H9 (cell line): ENCODE data around the gene SHISA9. TPM values are rescaled to one million over a fixed set of nuclear protein-coding genes. Genes with fewer than 3 reads are reported as not detected.

ENCODE experiments used
- DNase-seq: peaks from one replicate; pipeline ENCODE4 v3.0.0-alpha.2; 2017
- H2AFZ ChIP-seq: one replicate; pipeline ENCODE4 v1.6.1; 2013; ENCODE audit warnings: mild to moderate bottlenecking, low read length, control low read depth, moderate library complexity
- H2AK5ac ChIP-seq: 2 replicates; pipeline ENCODE4 v1.6.1; 2013; ENCODE audit warnings: low read length, control low read depth, mixed read lengths; ENCODE audit not compliant: insufficient read length
- H2BK120ac ChIP-seq: one replicate; pipeline ENCODE4 v1.6.1; 2013; ENCODE audit warnings: low read depth, mild to moderate bottlenecking, low read length, control low read depth, inconsistent platforms; ENCODE audit not compliant: poor library complexity, severe bottlenecking
- H2BK12ac ChIP-seq: 2 replicates; pipeline ENCODE4 v1.6.1; 2013; ENCODE audit warnings: low read length, control low read depth, mixed read lengths, low read depth; ENCODE audit not compliant: insufficient read length
- H2BK15ac ChIP-seq: 2 replicates; pipeline ENCODE4 v1.6.1; 2013; ENCODE audit warnings: low read depth, low read length, control low read depth
- H2BK20ac ChIP-seq: one replicate; pipeline ENCODE4 v1.6.1; 2013; ENCODE audit warnings: low read depth, mild to moderate bottlenecking, low read length, control low read depth, inconsistent platforms; ENCODE audit not compliant: poor library complexity, severe bottlenecking
- H2BK5ac ChIP-seq: 2 replicates; pipeline ENCODE4 v1.6.1; 2013; ENCODE audit warnings: low read length, control low read depth, mixed read lengths; ENCODE audit not compliant: insufficient read length
- H3K14ac ChIP-seq: 2 replicates; pipeline ENCODE4 v1.6.1; 2013; ENCODE audit warnings: low read length, control low read depth; ENCODE audit not compliant: insufficient read depth
- H3K18ac ChIP-seq: 2 replicates; pipeline ENCODE4 v1.6.1; 2013; ENCODE audit warnings: low read depth, mild to moderate bottlenecking, mixed read lengths, low read length, control low read depth; ENCODE audit not compliant: insufficient read length
- H3K23ac ChIP-seq: 2 replicates; pipeline ENCODE4 v1.6.1; 2013; ENCODE audit warnings: low read length, control low read depth, mixed read lengths, low read depth; ENCODE audit not compliant: insufficient read length
- H3K23me2 ChIP-seq: 2 replicates; pipeline ENCODE4 v1.6.1; 2013; ENCODE audit warnings: low read depth, mild to moderate bottlenecking, mixed read lengths, low read length, control low read depth; ENCODE audit not compliant: insufficient read length, poor library complexity, severe bottlenecking
- H3K27ac ChIP-seq: 2 replicates; pipeline ENCODE4 v1.5.1; 2013; ENCODE audit warnings: low read length, control low read depth, mixed read lengths, low read depth; ENCODE audit not compliant: insufficient read length
- H3K27me3 ChIP-seq: 2 replicates; pipeline ENCODE4 v1.6.1; 2013; ENCODE audit warnings: low read length, control low read depth, inconsistent platforms; ENCODE audit not compliant: insufficient read depth
- H3K4ac ChIP-seq: 2 replicates; pipeline ENCODE4 v1.6.1; 2013; ENCODE audit warnings: low read depth, mild to moderate bottlenecking, control low read depth, inconsistent platforms, low read length, moderate library complexity
- H3K4me1 ChIP-seq: 2 replicates; pipeline ENCODE4 v1.6.1; 2013; ENCODE audit warnings: low read length, control low read depth, inconsistent platforms; ENCODE audit not compliant: insufficient read depth
- H3K4me2 ChIP-seq: 2 replicates; pipeline ENCODE4 v1.6.1; 2013; ENCODE audit warnings: low read length, control low read depth, mixed read lengths; ENCODE audit not compliant: insufficient read length, insufficient read depth
- H3K56ac ChIP-seq: 2 replicates; pipeline ENCODE4 v1.6.1; 2013; ENCODE audit warnings: low read depth, mild to moderate bottlenecking, mixed read lengths, low read length, control low read depth; ENCODE audit not compliant: insufficient read length
- H3K79me1 ChIP-seq: 2 replicates; pipeline ENCODE4 v1.6.1; 2013; ENCODE audit warnings: low read depth, mild to moderate bottlenecking, moderate library complexity, low read length, control low read depth, inconsistent platforms; ENCODE audit not compliant: insufficient read depth, poor library complexity, severe bottlenecking
- H3K79me2 ChIP-seq: 2 replicates; pipeline ENCODE4 v1.6.1; 2013; ENCODE audit warnings: low read length, control low read depth, inconsistent platforms; ENCODE audit not compliant: insufficient read depth
- H3K9ac ChIP-seq: 2 replicates; pipeline ENCODE4 v1.6.1; 2013; ENCODE audit warnings: low read length, control low read depth, mixed read lengths; ENCODE audit not compliant: insufficient read length; ENCODE audit errors: extremely low read depth
- H3K9me3 ChIP-seq: one replicate; pipeline ENCODE4 v1.6.1; 2013; ENCODE audit warnings: low read depth, low read length, inconsistent platforms; ENCODE audit not compliant: control insufficient read depth
- H3T11ph ChIP-seq: one replicate; pipeline ENCODE4 v1.6.1; 2013; ENCODE audit warnings: mild to moderate bottlenecking, low read length, control low read depth, inconsistent platforms
- H4K20me1 ChIP-seq: one replicate; pipeline ENCODE4 v1.6.1; 2013; ENCODE audit not compliant: control insufficient read depth, insufficient read length, insufficient read depth
- H4K5ac ChIP-seq: 2 replicates; pipeline ENCODE4 v1.6.1; 2013; ENCODE audit warnings: low read depth, mild to moderate bottlenecking, mixed read lengths, low read length, control low read depth; ENCODE audit not compliant: insufficient read length
- H4K8ac ChIP-seq: replicated peaks from 2 replicates; pipeline ENCODE4 v1.6.1; 2013; ENCODE audit warnings: low read length, control low read depth, mixed read lengths, low read depth; ENCODE audit not compliant: insufficient read length
- H4K91ac ChIP-seq: 2 replicates; pipeline ENCODE4 v1.6.1; 2013; ENCODE audit warnings: low read depth, mild to moderate bottlenecking, moderate library complexity, mixed read lengths, low read length, control low read depth; ENCODE audit not compliant: insufficient read length
- H3K27ac Mint-ChIP-seq, 3 experiments: 2 replicates in 2 of 3; 3 replicates in 1 of 3; pipeline ENCODE4 v1.8.0; 2020 to 2021; ENCODE audit warnings: mixed read lengths in 3 of 3, mild to moderate bottlenecking in 1 of 3, moderate library complexity in 1 of 3
- H3K27me3 Mint-ChIP-seq: 2 replicates; pipeline ENCODE4 v1.8.0; 2021; ENCODE audit warnings: low read depth, mild to moderate bottlenecking, moderate library complexity, mixed read lengths
- H3K36me3 Mint-ChIP-seq, 3 experiments: 2 replicates in 2 of 3; 3 replicates in 1 of 3; pipeline ENCODE4 v1.8.0; 2020 to 2021; ENCODE audit warnings: low read depth in 3 of 3, mixed read lengths in 3 of 3; ENCODE audit not compliant: insufficient read depth in 1 of 3
- H3K4me1 Mint-ChIP-seq, 2 experiments: 2 replicates each; pipeline ENCODE4 v1.8.0; 2020; ENCODE audit warnings: mixed read lengths in 2 of 2
- H3K4me3 Mint-ChIP-seq, 2 experiments: 2 replicates in 1 of 2; 3 replicates in 1 of 2; pipeline ENCODE4 v1.8.0; 2020 to 2021; ENCODE audit warnings: mild to moderate bottlenecking in 2 of 2, mixed read lengths in 2 of 2, moderate library complexity in 1 of 2
- H3K9me3 Mint-ChIP-seq, 2 experiments: 2 replicates in 1 of 2; 3 replicates in 1 of 2; pipeline ENCODE4 v1.8.0; 2020; ENCODE audit warnings: mild to moderate bottlenecking in 2 of 2, mixed read lengths in 2 of 2, moderate library complexity in 1 of 2
- WGBS: extraction: QIAGEN DNeasy Blood & Tissue Kit; methylation state at CpG from one replicate; pipeline ENCODE4 v1.1.7; 2013; ENCODE audit warnings: missing lambda C conversion rate, low lambda C conversion rate, mixed read lengths; ENCODE audit not compliant: insufficient read length; ENCODE audit errors: extremely low coverage; 5-methylcytosine and 5-hydroxymethylcytosine counted together
- total RNA-seq: library from RNA; stranded (reverse); gene quantifications from 2 replicates; pipeline ENCODE4 v1.2.1, GENCODE V29; 2021
- TF ChIP-seq, protein P1 (sequence below): fragments of 200-600 bp; sonication (generic); conservative IDR thresholded peaks from 3 replicates; pipeline ENCODE4 v1.8.0; 2021; ENCODE audit warnings: antibody characterized with exemption, mild to moderate bottlenecking

The SHISA9 gene
- total RNA-seq, 1 experiment from 2014 or later, result 7.0 TPM

DNA sequence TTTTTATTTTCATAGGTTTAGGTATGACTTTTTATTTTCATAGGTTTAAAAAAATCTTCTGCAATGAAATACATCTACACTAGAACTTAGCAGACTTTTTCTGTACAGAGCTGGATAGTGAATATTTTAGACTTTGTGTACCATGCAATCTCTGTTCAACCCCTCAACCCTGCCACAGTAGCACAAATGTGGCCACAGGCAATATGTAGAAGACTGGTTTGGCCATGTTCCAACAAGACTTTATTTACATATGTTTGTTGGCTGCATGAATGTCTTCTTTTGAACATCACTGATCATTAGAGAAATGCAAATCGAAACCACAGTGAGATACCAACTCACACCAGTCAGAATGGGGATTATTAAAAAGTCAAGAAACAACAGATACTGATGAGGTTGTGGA lies 229.2 kb downstream of the SHISA9 start:
- H3K79me1 ChIP-seq, result no peaks in the 10 kb centered on the region
- H3K27me3 Mint-ChIP-seq, result peaks cover 7% of the 10 kb centered on the region
- H4K5ac ChIP-seq, result no peak overlapping the region
- no peak overlapping the region for H2BK20ac ChIP-seq
- no peak overlapping the region for H4K91ac ChIP-seq
- H3K23ac ChIP-seq, result no peak overlapping the region
- WGBS, result no CpG with 5 or more reads among the region's 1 CpG
- no peak overlapping the region for H3K4me2 ChIP-seq
- no peak for DNase-seq
- no peak overlapping the region for H4K8ac ChIP-seq
- H3K27me3 ChIP-seq, result no peaks in the 10 kb centered on the region
- no peak overlapping the region for H3K27ac ChIP-seq
- H3K23me2 ChIP-seq, result no peaks in the 10 kb centered on the region
- no peak overlapping the region for H2BK12ac ChIP-seq
- no peak overlapping the region for H3K18ac ChIP-seq
- no peaks in the 10 kb centered on the region for H4K20me1 ChIP-seq
- H3K9ac ChIP-seq, result no peak overlapping the region
- H3K36me3 Mint-ChIP-seq, result peaks cover 0 to 14% (median 8%) of the 10 kb centered on the region in 3 experiments; a peak in 6 of 7 replicates
- H3K9me3 Mint-ChIP-seq, result peaks cover 0 to 5% of the 10 kb centered on the region in 2 experiments; a peak in 3 of 5 replicates
- H2BK15ac ChIP-seq, result no peak overlapping the region
- no peak overlapping the region for H3K4me3 Mint-ChIP-seq
- no peak overlapping the region for H2BK120ac ChIP-seq
- no peaks in the 10 kb centered on the region for H3K4me1 ChIP-seq
- peaks cover 4 to 22% of the 10 kb centered on the region in 2 experiments for H3K4me1 Mint-ChIP-seq
- no peak overlapping the region for H2AK5ac ChIP-seq
- no peak overlapping the region for H2AFZ ChIP-seq
- no peak overlapping the region for H3K56ac ChIP-seq
- no peak overlapping the region for H3K14ac ChIP-seq
- H3T11ph ChIP-seq, result no peak overlapping the region
- no peak overlapping the region for H2BK5ac ChIP-seq
- H3K9me3 ChIP-seq, result no peaks in the 10 kb centered on the region
- H3K79me2 ChIP-seq, result no peaks in the 10 kb centered on the region
- H3K4ac ChIP-seq, result no peak overlapping the region
- TF ChIP-seq, protein P1, sequence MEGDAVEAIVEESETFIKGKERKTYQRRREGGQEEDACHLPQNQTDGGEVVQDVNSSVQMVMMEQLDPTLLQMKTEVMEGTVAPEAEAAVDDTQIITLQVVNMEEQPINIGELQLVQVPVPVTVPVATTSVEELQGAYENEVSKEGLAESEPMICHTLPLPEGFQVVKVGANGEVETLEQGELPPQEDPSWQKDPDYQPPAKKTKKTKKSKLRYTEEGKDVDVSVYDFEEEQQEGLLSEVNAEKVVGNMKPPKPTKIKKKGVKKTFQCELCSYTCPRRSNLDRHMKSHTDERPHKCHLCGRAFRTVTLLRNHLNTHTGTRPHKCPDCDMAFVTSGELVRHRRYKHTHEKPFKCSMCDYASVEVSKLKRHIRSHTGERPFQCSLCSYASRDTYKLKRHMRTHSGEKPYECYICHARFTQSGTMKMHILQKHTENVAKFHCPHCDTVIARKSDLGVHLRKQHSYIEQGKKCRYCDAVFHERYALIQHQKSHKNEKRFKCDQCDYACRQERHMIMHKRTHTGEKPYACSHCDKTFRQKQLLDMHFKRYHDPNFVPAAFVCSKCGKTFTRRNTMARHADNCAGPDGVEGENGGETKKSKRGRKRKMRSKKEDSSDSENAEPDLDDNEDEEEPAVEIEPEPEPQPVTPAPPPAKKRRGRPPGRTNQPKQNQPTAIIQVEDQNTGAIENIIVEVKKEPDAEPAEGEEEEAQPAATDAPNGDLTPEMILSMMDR, result no peak
- no peak overlapping the region for H3K27ac Mint-ChIP-seq
